Renal cortex interstitium (tissue), 11 donors: ENCODE measurements around the gene SARDH. TPM values are rescaled to one million over a fixed set of nuclear protein-coding genes. Genes with fewer than 3 reads are reported as not detected.
"Not testable (repeated sequence)": the region's sequence is repeated elsewhere in the genome, so short reads cannot be mapped to it uniquely, and the experiment has no call there.

Experiments used
- DNase-seq, 11 donors: peaks; one replicate each; pipeline ENCODE4 v3.0.0-alpha.2; 2013; ENCODE audit warnings: low read depth in 9 of 11, low spot score in 4 of 11; ENCODE audit errors: extremely low read depth in 1 of 11
- polyA plus RNA-seq, 3 donors: library from polyadenylated mRNA; unstranded; fragments of 120-200 nt; gene quantifications; one replicate each; pipeline ENCODE4 v1.2.1, GENCODE V29; 2013; ENCODE audit not compliant: insufficient read length in 3 of 3

Gene SARDH
- polyA plus RNA-seq, 3 donors, result 7.6 to 13.3 (median 12.3) TPM

GRCh38 chr9:133682818-133683585, 55.1 kb downstream of the SARDH start:
- DNase-seq, result no peak

DNA sequence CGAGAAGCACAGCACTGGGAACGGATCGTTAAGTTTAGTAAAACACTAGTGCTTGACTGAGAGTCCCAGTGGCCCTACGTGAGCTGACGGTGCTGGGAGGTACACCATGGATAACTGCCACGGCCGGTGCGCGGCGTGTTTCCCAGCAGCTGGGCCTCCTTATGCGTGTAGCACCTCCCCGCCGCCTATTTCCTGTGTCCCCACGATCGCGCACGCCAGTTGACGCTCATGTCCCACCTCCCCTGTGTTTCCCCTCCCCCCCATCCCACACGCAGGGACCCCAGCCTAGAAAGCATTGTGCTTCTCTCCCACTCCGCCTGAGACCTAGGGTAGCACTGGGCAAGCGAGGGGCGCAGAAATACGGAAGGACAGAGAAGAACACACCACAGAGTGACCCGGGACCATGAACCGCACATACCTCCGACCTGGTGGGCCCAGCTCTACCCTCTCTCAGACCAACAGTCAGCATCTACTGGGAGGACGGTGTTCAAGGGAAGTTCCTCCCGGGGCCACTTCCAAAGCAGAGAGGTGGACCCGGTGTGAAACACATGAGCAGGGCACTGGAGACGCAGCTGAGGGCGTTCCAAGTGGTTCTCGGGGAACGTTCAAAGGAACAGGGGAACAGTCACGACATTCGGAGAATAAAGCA, 56.4 kb downstream of the SARDH start:
- DNase-seq, result no peak

DNA sequence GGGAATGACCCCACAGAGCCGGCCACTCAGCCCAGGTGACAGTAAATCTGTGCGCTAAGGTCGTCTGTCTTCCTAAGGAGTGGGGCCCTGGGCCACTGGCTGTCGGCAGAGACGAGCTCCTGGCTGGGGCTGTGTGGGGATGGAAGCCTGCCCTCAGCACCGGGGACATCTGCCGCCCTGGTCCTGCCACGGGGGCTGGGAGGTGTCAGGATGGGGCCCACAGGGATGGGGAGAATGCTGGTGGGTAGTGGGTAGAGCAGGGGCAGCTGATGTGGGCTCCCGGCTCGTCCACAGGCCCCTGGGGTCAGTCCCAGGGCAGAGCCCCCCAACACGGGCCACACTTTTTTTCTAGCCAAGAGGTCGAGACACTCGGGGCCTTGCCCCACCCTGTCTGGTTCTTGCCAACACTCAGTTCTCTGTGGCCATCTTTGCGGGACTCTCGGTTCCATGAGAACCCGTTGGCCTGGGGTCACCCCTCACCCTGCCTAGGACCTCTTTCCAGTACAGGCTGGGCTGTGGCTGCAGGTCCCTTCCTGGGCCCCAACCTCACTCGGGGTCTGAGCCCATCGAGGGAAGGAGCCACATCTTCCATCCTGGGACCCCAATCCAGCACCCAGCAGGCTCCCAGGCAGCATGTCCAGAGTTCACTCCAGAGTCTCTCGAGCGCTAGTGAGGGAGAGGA, 57.0 kb downstream of the SARDH start:
- DNase-seq, result no peak

DNA sequence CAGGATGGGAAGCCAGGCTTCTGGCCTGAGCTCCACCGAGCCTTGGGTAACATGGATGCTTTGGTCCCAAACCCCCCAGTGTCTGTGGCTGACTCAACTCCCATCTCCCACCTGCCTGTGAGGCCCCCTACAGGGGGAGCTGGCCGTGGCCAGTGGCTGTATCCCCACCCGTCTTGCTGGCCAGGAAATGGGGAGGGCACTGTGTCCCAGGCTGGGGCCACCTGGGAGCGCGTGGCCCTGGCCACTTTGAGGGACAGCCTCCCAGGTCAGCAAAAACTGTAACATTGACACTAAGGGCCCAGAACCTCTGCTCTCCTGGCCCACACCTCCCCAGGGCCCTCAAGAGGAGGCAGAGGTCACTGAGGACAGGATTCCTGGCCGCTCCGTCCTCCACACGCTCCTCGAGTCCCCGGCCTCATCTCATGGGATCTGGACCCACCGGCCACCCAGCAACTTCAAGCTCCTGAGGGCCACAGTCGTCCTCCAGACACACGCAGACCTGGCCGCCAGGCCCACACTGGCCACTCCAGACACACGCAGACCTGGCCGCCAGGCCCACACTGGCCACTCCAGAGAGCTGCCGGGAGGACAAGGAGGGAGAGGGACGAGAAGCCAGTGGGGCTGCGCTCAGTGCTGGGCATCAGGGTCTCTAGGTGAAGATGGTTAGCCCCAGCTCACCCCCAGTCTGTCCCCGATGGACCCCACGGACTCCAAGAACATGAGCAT, 57.7 kb downstream of the SARDH start:
- DNase-seq, result no peak

DNA sequence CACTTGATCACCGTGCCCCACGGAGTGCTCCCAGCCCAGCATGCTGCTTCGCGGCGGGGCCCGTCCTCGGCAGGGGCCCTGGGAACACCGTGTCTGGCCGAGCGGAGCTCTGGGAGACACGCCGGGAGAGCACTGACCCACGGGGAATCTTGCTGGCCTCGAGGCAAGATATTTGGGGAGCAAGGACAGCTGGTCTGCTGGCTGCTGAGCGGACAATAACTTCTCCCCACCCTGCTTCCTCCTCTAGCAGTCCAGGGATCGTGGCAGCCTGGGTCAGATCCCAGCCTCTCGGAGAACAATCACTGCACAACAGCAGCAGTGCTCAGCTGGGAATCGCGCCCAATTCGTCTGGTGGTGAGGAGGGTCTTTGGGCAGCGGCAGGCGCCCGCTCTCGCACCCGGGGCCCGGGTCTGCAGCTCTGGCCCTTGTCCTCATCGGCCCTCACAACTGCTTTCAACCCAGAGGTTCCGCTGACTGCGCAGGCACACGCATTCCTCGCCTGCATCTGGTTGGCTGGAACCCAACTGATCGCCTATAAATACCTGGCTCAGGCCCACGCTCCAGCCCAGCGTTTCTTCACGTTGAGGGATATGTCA, 58.6 kb downstream of the SARDH start:
- no peak for DNase-seq

- no peak for DNase-seq
These were observed 59.1 kb downstream of the SARDH start for GRCh38 chr9:133679056-133679455.

GRCh38 chr9:133677126-133678010, 60.8 kb downstream of the SARDH start:
- no peak for DNase-seq

- DNase-seq, result no peak
These were observed 61.7 kb downstream of the SARDH start for GRCh38 chr9:133676450-133676849.

DNA sequence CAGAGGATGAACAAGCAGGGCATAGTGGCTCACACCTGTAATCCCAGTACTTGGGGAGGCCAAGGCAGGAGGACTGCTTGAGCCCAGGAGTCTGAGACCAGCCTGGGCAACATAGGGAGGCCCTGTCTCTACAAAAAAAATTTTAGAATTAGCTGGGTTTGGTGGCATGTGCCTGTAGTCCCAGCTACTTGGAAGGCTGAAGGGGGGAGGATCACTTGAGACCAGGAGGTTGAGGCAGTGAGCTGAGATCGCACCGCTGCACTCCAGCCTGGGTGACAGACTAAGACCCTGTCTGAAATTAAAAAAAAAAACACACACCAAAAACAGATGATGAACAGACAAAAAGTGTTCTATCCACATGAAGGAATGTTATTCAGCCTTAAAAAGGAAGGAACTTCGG, 62.4 kb downstream of the SARDH start:
- not testable (repeated sequence) for DNase-seq

DNA sequence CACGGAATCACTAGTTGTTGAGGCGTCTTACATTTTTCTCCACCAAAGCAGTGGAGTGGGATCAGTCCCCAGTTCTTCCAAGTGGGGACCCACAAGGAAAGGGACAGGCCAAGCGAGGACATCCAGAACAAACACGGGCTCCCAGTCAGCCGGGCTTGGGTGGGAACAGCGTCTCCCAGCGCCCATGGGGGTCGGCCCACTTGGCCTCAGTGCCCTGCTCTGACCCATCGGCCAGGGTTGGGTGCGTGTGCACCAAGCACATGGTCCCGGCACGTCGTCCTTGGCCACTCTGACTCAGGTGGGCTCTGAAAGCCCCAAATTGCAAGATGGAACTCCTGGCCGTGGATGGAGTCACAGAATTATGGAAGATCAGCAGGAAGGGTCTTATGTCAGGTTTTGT, 64.1 kb downstream of the SARDH start:
- DNase-seq, result no peak

GRCh38 chr9:133673258-133673655, 64.9 kb downstream of the SARDH start:
- DNase-seq, result no peak

- DNase-seq, result no peak
These were observed 65.5 kb downstream of the SARDH start for GRCh38 chr9:133672503-133673257.

DNA sequence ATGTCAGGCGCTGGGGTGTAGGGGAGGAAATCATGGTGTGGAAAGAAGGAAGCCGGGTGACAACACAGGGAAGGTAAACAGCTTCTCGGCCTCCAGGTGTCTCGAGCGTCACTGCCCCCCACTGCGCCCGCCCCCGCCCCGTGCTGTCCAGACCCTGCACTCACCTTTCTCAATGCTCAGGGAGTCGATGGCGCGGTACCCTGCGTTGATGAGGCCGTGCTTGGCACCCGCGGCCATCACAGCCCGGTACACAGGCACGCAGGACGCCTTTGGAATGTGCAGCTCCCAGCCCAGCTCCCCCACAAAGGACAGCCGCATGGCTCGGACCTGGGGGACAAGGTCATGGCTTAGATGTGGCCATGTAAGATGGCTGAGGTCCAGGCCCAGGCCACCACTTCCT, 66.8 kb downstream of the SARDH start:
- DNase-seq, result no peak

GRCh38 chr9:133670466-133670865, 67.7 kb downstream of the SARDH start:
- no peak for DNase-seq

GRCh38 chr9:133669182-133669801, 68.9 kb downstream of the SARDH start:
- DNase-seq, result no peak

DNA sequence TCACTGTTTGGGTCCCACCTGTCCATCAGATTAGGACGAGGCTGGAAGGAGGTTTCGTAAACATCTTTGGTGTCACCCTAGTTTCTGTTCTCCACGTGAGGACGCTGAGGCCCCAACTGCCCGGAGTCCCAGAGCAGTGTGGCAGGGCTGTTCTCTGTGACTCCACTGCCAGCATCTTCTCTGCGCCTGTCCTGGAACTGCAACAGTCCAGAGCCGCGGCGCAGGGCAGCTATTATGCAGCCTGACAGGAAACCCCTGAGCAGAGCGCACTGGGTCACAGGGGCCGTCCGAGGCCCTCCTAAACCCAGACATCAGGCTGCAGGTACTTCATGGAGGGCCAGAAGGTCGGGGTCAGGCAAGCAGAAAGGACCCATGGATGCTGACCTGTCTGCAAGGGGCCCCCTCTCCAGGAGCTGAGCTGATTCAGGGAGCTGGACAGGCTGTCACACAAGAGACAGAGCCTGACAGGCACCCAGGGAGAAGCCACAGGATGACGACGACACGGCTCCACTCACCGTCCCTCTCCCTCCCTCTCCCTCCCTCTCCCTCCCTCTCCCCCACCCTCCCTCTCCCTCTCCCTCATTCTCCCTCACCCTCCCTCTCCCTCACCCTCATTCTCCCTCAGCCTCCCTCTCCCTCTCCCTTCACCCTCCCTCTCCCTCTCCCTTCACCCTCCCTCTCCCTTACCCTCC, 70.2 kb downstream of the SARDH start:
- DNase-seq, result no peak

DNA sequence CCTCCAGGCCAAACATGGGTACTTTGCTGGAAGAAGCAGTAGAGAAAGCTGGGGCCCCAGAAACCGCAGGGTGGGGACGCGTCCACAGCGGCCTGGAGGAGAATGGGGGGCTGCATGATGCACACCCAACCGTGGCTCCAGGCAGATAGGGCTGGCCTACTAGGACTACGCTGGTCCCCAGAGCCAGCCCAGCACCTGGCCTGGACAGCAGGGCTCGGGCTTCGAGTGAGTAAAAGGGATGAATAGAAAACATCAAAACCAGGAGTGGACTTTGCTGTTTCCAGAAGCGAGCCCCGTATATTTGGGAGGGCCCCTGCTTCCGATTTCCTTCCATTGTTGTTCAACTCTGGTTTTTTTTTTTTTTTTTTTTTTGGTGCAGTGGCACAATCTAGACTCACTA, 71.3 kb downstream of the SARDH start:
- no peak for DNase-seq
